ENCODE data around the gene HYDIN.

The HYDIN gene

GRCh38 chr16:70790815-70791214, 439.7 kb downstream of the HYDIN start:
- intact Hi-C loops (cut with DNase I; ENCODE audit: low total_unique reads), result no loop called here

GRCh38 chr16:70789595-70790447, 440.7 kb downstream of the HYDIN start:
- no peak for TF ChIP-seq CTCF (IDR thresholded peaks at IDR 0.05)
- intact Hi-C loops (cut with DNase I; ENCODE audit: low total_unique reads), result no loop called here
- no peak for DNase-seq
- peaks cover 0 to 6% (median 0%) of the 10 kb centered on the region in 4 donors for H3K4me1 ChIP-seq
- peaks cover 8 to 20% (median 14%) of the 10 kb centered on the region in 3 donors for H3K36me3 ChIP-seq
- H3K27ac ChIP-seq, result no peak overlapping the region
- no peaks in the 10 kb centered on the region for H3K27me3 ChIP-seq
- H3K4me3 ChIP-seq, result no peak overlapping the region
- H3K9me3 ChIP-seq, result no peaks in the 10 kb centered on the region

More at GRCh38 chr16:70790815-70791214, 439.7 kb downstream of the HYDIN start:
- no peak for DNase-seq
- no peak overlapping the region for H3K27ac ChIP-seq
- peaks cover 0 to 10% (median 4%) of the 10 kb centered on the region in 3 donors for H3K36me3 ChIP-seq
- no peak for TF ChIP-seq CTCF (IDR thresholded peaks at IDR 0.05)
- no peaks in the 10 kb centered on the region for H3K27me3 ChIP-seq
- no peaks in the 10 kb centered on the region for H3K9me3 ChIP-seq
- H3K4me1 ChIP-seq, result peaks cover 0 to 6% (median 0%) of the 10 kb centered on the region in 4 donors
- H3K4me3 ChIP-seq, result no peak overlapping the region

GRCh38 chr16:70788668-70789594, 441.6 kb downstream of the HYDIN start:
- H3K27ac ChIP-seq, result no peak overlapping the region
- peaks cover 15 to 29% (median 23%) of the 10 kb centered on the region in 3 donors for H3K36me3 ChIP-seq
- H3K9me3 ChIP-seq, result no peaks in the 10 kb centered on the region
- peaks cover 0 to 6% (median 0%) of the 10 kb centered on the region in 4 donors for H3K4me1 ChIP-seq
- H3K27me3 ChIP-seq, result no peaks in the 10 kb centered on the region
- no peak overlapping the region for H3K4me3 ChIP-seq
- intact Hi-C loops (cut with DNase I; ENCODE audit: low total_unique reads), result no loop called here
- peak; percentile 83 to 88 for DNase-seq
- TF ChIP-seq CTCF (IDR thresholded peaks at IDR 0.05), result no peak

GRCh38 chr16:70786020-70786755, 444.3 kb downstream of the HYDIN start:
- H3K4me1 ChIP-seq, result peaks cover 0 to 6% (median 0%) of the 10 kb centered on the region in 4 donors
- H3K27me3 ChIP-seq, result no peaks in the 10 kb centered on the region
- TF ChIP-seq CTCF (IDR thresholded peaks at IDR 0.05), result no peak
- H3K9me3 ChIP-seq, result no peaks in the 10 kb centered on the region
- DNase-seq, result no peak
- intact Hi-C loops (cut with DNase I; ENCODE audit: low total_unique reads), result no loop called here
- H3K27ac ChIP-seq, result no peak overlapping the region
- H3K4me3 ChIP-seq, result no peak overlapping the region
- peaks cover 42 to 56% (median 50%) of the 10 kb centered on the region in 3 donors for H3K36me3 ChIP-seq

All from tibial artery (tissue), 4 donors.